GM12874 (cell line): Measurements from ENCODE around the gene LRRC53.

ENCODE experiments used
- CTCF ChIP-seq: IDR thresholded peaks from 2 replicates; pipeline ENCODE4 v1.5.1; 2011; ENCODE audit warnings: low read depth, mild to moderate bottlenecking, control low read depth, low read length, moderate library complexity; ENCODE audit not compliant: insufficient read depth

LRRC53 gene

DNA sequence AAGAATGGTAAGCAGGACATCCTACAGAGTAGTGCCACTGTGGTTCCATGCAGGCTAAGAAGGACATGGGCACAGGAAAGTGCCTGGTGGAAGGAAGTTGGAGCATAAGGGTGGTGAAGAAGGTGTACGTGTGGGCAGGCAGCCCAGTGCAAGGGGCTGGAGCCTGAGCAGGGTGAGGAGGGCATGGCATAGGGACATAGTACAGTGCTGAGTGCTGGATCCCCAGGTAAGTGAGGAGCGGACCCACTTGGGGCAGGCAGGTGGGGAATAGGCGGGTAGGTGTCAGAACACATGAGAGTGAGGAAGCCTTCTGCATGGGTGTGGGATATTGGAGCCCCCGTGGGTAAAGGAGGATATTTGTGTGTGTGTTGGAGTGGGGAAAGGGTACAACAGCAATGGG, 15.7 kb upstream of the LRRC53 start:
- TF ChIP-seq CTCF, result no peak

GRCh38 chr1:74526708-74527107, 14.3 kb upstream of the LRRC53 start:
- TF ChIP-seq CTCF, result no peak

GRCh38 chr1:74523873-74524480, 11.6 kb upstream of the LRRC53 start:
- no peak for TF ChIP-seq CTCF

DNA sequence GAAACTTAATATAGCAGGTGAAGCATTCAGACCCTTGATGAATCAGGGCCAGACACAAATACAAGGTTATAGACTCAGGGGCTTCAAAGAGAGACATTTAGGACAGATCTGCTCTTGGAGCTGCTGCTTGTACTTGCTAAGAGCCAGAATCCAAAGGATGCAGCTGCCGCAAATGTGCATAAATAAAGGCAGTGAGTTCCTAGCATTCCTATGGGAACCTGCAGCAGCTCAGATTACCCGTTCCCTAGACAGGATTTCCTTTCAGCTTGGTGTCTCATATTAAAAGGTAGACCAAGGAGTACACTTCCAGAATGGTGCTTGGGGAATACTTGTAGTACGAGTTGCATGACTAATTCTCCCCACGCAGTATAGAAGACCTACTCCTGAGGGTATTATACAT, 9.7 kb upstream of the LRRC53 start:
- TF ChIP-seq CTCF, result no peak

DNA sequence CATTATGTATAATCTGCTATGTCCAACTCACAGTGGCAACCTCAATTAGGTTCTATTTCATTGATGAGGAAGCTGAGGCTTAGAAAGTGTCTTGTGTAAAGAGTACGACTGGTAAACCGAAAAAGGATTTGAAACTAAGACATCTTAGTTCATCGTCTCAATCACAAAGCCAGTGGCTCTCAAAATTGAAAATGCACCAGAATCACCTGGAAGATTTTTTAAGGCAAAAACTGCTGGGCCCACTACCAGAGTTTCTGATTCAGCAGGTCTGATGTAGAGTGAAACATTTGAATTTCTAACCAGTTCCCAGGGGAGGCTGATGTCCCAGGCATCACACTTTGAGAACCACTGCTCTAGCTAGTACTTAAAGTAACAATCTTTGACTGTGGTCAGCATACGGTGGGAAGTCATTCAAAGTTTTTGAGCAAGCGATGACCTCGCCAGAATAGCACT, 5.2 kb upstream of the LRRC53 start:
- no peak for TF ChIP-seq CTCF

DNA sequence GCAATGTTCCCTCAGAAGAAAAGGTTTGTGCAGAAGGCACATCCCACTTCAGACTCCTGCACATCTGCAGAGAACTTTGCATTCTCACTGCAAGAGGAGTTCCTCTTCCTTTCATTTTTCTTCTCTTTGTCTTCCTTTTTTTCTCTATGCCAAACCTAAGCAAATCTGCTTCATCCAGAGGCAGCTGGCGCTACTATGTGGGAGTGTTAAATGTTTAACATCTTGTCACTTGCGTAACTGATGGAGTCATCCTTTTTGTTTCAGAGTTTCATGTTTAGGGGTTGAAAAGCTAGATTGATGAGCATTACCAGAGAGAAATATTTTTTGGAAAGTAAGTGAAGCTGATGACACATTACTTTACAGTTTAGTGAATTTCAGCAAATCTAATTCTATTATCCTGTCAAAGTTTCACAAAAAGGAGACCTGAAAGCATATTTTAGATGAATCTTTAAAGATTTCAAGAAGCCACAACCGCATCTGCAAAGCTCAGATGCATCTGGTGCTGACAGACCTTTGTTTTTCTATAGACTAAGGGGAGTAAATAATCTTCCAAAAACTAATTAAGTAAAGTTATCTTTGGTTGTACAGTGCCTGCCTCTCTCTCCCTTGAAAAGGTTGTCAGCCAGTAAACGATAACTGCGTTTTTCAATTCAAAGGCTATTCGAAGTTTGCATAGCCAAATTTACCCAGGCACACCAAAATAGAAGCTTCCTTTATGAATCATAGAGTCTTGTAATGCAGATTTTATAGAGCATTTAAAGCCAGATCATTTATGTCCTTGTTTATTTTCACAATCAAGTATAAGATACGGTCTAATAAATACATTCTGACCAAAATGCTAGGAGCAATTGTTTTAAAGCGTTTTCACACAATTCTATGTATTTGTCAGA, 1.2 kb upstream of the LRRC53 start:
- no peak for TF ChIP-seq CTCF

DNA sequence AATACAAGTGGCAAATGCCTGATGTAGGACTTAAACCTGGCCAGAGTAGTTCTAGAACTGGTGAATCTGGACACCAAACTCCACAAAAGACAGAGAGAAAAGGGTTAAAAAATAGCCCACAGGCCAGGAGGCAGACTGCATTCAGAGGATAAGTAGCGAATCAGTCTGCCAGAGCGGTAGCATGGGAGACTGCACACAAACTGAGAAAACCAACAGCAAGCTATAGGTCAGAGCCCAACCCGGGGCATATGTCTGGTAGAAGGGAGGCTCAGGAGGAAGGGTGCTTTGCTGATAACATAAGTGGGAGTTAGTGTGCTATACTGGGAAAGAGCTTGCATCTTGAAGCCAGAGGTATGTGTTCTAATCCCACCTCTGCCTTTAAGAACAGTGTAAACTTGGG, 4.0 kb downstream of the LRRC53 start:
- no peak for TF ChIP-seq CTCF
